ENCODE data around the gene TMEM107. TPM values are rescaled to one million over a fixed set of nuclear protein-coding genes. Genes with fewer than 3 reads are reported as not detected.
A peak's percentile ranks its signal among the peaks of the same experiment; 100 is the strongest.
"Not testable (repeated sequence)": the region's sequence is repeated elsewhere in the genome, so short reads cannot be mapped to it uniquely, and the experiment has no call there.

The TMEM107 gene
- total RNA-seq, 4 donors from 2014 or later = 15.9 to 21.0 (median 17.6) TPM

DNA sequence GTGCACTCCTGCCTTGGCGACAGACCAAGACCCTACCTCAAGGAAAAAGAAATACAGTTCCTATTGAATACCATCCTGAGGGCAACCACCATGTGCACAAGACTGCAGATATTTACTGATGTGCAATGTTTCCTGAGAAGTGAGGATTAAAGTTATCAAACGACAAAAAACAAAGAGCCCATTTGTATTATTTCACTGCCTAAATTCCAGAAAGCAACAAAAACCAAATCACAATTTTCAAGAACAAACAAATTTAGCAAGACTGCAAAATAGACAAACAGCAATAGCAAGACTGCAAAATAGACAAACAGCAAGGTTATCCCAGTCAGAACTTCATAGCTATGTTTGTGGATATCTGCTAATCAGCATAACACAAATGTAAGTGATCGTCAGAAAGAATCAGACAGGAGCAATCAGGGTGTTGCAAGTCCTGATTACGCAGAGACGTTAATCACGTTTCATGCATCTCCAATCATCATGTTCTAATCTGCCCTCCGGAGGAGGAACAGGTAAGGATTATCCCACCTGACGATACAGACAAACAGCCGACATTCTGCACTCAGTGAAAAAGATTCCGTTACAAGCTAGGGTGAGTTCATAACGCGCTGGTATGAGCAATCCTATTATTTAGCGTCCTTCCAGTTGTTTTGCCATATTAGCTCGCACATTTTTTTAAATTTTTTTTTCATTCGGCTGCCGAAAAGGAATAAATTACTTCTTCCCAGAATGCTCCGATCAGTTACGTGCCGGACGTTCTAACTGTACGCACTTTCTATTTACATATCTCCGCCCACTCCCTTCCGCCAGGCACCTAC is 2.9 kb downstream of the TMEM107 start:
- intact Hi-C loops (cut with DNase I; ENCODE audit: low total_unique reads) = no loop called here
- no peak overlapping the region for H3K4me3 ChIP-seq (ENCODE audit: low read depth, poor library complexity, severe bottlenecking)
- peak; percentile 86 to 95 for DNase-seq (ENCODE audit: low spot score in 2 of 2)
- WGBS, 2 donors = 0% methylated on average over 23 of the region's 23 CpGs
- peak in 1 of 2 donors; percentile 96 for TF ChIP-seq POLR2A (IDR thresholded peaks at IDR 0.05)
- TF ChIP-seq, protein P1, sequence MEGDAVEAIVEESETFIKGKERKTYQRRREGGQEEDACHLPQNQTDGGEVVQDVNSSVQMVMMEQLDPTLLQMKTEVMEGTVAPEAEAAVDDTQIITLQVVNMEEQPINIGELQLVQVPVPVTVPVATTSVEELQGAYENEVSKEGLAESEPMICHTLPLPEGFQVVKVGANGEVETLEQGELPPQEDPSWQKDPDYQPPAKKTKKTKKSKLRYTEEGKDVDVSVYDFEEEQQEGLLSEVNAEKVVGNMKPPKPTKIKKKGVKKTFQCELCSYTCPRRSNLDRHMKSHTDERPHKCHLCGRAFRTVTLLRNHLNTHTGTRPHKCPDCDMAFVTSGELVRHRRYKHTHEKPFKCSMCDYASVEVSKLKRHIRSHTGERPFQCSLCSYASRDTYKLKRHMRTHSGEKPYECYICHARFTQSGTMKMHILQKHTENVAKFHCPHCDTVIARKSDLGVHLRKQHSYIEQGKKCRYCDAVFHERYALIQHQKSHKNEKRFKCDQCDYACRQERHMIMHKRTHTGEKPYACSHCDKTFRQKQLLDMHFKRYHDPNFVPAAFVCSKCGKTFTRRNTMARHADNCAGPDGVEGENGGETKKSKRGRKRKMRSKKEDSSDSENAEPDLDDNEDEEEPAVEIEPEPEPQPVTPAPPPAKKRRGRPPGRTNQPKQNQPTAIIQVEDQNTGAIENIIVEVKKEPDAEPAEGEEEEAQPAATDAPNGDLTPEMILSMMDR (IDR thresholded peaks at IDR 0.05) = no peak

DNA sequence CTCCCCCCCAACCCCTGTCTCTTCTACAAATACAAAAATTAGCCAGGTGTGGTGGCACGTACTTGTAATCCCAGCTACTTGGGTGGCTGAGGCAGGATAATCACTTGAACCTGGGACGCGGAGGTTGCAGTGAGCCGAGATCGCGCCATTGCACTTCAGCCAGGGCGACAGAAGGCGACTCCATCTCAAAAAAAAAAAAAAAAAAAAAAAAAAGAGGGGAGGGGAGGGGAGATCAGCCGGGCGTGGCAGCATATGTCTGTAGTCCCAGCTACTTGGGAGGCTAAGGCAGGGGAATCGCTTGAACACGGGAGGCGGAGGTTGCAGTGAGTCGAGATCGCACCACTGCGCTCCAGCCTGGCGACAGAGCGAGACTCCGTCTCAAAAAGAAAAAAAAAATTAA is 6.0 kb downstream of the TMEM107 start:
- intact Hi-C loops (cut with DNase I; ENCODE audit: low total_unique reads); DNase-seq (ENCODE audit: low spot score in 2 of 2); H3K4me3 ChIP-seq (ENCODE audit: low read depth, poor library complexity, severe bottlenecking): not testable (repeated sequence)
- WGBS, 2 donors = 88 to 90% methylated on average over 19 of the region's 19 CpGs

DNA sequence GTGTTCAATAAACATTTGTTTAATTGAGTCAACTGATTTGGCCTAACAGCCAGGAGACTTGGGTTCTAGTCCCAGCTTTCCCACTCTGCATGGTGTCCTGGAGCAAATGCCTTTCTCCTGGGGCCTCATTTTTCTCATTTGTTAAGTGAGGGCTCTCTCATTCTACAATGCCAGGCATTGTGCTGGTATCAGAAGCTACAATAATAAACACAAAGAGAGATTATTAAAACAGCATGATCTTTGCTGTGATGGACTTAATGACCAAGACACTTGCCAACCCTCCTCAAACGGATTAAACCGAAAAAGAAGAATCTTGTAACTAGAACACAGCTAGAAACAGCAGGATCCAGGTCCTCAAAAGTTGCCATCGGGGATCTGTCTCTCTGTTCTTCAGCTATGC is 8.7 kb downstream of the TMEM107 start:
- WGBS, 2 donors = 76 to 77% methylated on average over 3 of the region's 3 CpGs
- H3K4me3 ChIP-seq (ENCODE audit: low read depth, poor library complexity, severe bottlenecking) = no peak overlapping the region
- no peak for DNase-seq (ENCODE audit: low spot score in 2 of 2)
- intact Hi-C loops (cut with DNase I; ENCODE audit: low total_unique reads) = no loop called here
- TF ChIP-seq POLR2A (IDR thresholded peaks at IDR 0.05) = no peak
- TF ChIP-seq, protein P1 (IDR thresholded peaks at IDR 0.05) = no peak

DNA sequence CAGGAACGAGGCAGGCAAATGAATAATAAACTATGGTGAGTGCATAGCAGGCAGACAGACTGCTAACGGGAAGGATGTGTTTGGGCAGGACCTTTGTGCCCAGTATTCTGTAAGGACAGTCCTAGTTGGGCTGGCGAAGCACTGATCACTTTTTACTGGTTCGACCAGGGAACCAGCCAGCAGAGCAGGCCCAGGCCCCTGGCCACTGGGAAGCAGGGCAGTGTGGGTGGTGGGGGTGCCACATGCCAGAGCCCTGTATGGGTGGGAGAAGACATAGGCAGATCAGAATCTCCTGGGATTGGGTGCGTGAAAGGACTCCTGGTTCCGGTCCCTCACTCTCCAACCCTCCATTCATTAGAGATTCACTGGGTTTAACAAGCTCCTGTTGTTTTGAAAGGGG is 9.4 kb downstream of the TMEM107 start:
- DNase-seq (ENCODE audit: low spot score in 2 of 2) = no peak
- WGBS, 2 donors = 64 to 71% methylated on average over 6 of the region's 6 CpGs
- intact Hi-C loops (cut with DNase I; ENCODE audit: low total_unique reads) = no loop called here

DNA sequence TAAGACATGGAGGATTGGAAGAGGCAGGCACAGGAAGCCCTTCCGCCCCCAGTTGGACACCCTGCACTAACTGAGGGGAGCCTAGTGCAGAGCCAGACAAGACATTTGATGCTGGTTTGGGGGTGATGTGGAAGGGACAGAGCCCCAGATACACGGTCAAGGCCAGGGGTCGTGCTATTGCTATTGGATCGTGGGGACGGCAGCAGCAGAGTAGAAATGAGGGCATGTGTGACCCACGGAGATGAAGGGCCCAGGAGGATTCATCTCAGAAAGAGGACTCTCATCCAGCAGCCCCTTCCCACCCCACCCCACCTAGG is 11.4 kb downstream of the TMEM107 start:
- peak in 1 of 2 donors; percentile 83 for DNase-seq (ENCODE audit: low spot score in 2 of 2)
- no peak overlapping the region for H3K4me3 ChIP-seq (ENCODE audit: low read depth, poor library complexity, severe bottlenecking)
- intact Hi-C loops (cut with DNase I; ENCODE audit: low total_unique reads) = no loop called here
- WGBS, 2 donors = 67 to 74% methylated on average over 6 of the region's 6 CpGs
- TF ChIP-seq, protein P1 (IDR thresholded peaks at IDR 0.05) = no peak
- TF ChIP-seq POLR2A (IDR thresholded peaks at IDR 0.05) = no peak

More for the DNA sequence above, 9.4 kb downstream of the TMEM107 start:
- TF ChIP-seq, protein P1 (IDR thresholded peaks at IDR 0.05) = no peak
- TF ChIP-seq POLR2A (IDR thresholded peaks at IDR 0.05) = no peak
- no peak overlapping the region for H3K4me3 ChIP-seq (ENCODE audit: low read depth, poor library complexity, severe bottlenecking)

DNA sequence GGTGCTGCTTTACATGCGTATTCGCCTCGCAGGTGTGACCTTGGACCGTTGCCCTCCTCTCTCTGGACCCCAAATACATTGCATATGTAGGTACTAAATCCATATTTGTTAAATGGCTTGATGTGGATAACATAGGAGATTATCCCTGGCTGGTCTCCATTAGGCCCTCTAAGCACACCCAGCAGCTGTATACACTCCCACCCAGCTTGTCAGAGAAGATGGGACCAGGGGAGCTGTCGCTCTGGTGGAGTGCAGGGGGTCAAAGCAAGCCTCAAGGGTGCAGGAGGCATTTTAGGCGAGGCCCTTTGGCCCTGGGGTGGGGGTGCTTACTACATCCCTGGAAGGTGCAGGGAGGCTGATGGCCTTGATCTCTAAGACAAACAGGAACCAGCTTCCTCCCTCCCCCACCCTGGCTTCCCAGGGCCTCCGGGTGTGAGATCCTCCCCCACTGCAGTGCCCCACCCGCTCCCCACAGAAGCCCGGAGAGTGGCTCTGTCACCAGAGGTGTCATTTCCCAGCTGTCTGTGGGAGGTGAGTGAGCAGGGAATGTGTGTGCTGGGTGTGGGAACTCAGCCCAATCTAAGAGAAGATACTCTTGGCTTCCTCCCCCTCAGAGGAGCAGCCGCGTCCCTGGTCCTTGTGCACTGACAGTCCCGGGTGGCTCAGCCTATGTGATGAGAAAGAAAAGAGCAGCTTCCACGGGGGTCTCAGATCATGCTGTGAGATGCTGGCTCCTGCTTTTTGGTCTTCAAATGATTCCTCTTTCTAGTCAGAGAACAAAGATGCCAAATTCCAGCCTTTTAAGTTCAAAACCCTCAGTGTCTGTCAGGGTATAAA is 12.0 kb downstream of the TMEM107 start:
- 8 to 17% methylated on average over 12 to 13 of the region's 13 CpGs for WGBS, 2 donors
- DNase-seq (ENCODE audit: low spot score in 2 of 2) = peak; percentile 79 to 97
- TF ChIP-seq POLR2A (IDR thresholded peaks at IDR 0.05) = no peak
- TF ChIP-seq, protein P1 (IDR thresholded peaks at IDR 0.05) = no peak
- intact Hi-C loops (cut with DNase I; ENCODE audit: low total_unique reads) = no loop called here
- no peak overlapping the region for H3K4me3 ChIP-seq (ENCODE audit: low read depth, poor library complexity, severe bottlenecking)

Measured in lower leg skin (tissue), 4 donors.